NCI-H526 (cell line): ENCODE measurements around the gene PINLYP.

Source experiments
- DNase-seq, 2 experiments: peaks; one replicate each; lab custom pipeline; 2025; lab: John Stamatoyannopoulos, UW

The PINLYP gene

GRCh38 chr19:43628646-43629326, 53.2 kb downstream of the PINLYP start:
- no peak for DNase-seq

GRCh38 chr19:43631491-43631890, 55.9 kb downstream of the PINLYP start:
- no peak for DNase-seq
